ENCODE data around the gene VAV2. TPM values are rescaled to one million over a fixed set of nuclear protein-coding genes. Genes with fewer than 3 reads are reported as not detected.

Gene VAV2
- total RNA-seq, 2 experiments from 2014 or later, result 4.2 TPM

GRCh38 chr9:133787754-133788025 lies 204.4 kb downstream of the VAV2 start:
- Mint-ChIP-seq H3K27ac (no peak overlapping the region), H3K9me3 (no peaks in the 10 kb centered on the region), H3K4me3 (no peak overlapping the region), H3K4me1 (peaks cover 1% of the 10 kb centered on the region), H3K36me3 (no peaks in the 10 kb centered on the region), H3K27me3 (peaks cover 15% of the 10 kb centered on the region)
- peak; percentile 24 for DNase-seq

- H3K27ac Mint-ChIP-seq, result peak overlapping the region; percentile 29
- DNase-seq, result no peak
- no peak overlapping the region for H3K4me3 Mint-ChIP-seq
- H3K9me3 Mint-ChIP-seq, result no peaks in the 10 kb centered on the region
- peaks cover 1% of the 10 kb centered on the region for H3K4me1 Mint-ChIP-seq
- H3K36me3 Mint-ChIP-seq, result no peaks in the 10 kb centered on the region
- H3K27me3 Mint-ChIP-seq, result peaks cover 12% of the 10 kb centered on the region
Measured at GRCh38 chr9:133786907-133787753, 205.0 kb downstream of the VAV2 start.

DNA sequence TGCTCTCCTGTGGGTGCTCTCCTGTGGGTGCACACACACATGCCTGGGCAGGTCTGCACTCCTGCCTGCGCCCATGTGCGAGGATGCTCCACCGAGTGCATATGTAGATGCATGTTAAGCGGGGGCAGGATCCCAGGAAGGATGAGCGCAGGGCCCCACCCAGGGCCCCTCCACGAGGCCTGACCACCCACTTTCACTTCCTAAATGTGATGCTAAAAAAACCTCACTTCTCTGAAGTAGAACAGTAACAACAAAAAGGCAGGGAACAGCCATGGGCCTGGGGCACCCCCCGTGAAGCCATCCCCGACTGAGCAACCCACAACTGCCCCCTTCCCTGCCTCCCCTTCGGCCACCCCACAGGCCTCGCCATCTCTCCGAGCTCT lies 205.8 kb downstream of the VAV2 start:
- Mint-ChIP-seq H3K4me3 (no peak overlapping the region), H3K9me3 (no peaks in the 10 kb centered on the region), H3K27ac (no peak overlapping the region), H3K36me3 (no peaks in the 10 kb centered on the region), H3K4me1 (peaks cover 1% of the 10 kb centered on the region), H3K27me3 (peaks cover 12% of the 10 kb centered on the region)
- no peak for DNase-seq

DNA sequence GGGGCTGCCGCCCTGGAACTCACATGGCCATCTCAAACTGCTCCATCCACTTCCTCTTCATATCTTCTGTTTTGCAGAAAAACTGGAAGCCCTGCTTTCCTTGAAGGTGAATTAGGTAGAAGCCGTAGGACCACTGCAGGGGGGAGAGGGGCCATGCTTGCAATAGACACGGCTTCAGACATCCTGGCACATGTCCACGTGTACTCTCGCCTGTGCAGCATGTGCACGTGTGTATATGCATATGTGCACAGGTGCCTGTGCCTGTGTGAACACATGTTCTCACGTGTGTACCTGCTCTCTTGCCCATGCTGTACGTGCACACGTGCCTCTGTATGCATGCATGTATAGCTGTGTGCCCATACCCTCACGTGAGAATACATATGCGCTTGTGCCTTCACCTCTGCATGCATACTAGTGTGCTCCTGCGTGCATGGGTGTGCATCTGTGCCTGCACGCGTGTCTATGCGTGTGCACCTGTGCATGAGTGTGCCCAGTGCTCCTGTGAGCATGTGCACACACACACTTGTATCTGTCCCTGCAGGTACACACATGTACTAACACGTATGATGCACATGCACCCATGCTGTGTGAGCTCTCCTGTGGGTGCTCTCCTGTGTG lies 206.3 kb downstream of the VAV2 start:
- H3K27me3 Mint-ChIP-seq, result peaks cover 12% of the 10 kb centered on the region
- H3K36me3 Mint-ChIP-seq, result no peaks in the 10 kb centered on the region
- no peak overlapping the region for H3K27ac Mint-ChIP-seq
- H3K4me1 Mint-ChIP-seq, result peaks cover 1% of the 10 kb centered on the region
- no peak overlapping the region for H3K4me3 Mint-ChIP-seq
- no peak for DNase-seq
- H3K9me3 Mint-ChIP-seq, result no peaks in the 10 kb centered on the region

DNA sequence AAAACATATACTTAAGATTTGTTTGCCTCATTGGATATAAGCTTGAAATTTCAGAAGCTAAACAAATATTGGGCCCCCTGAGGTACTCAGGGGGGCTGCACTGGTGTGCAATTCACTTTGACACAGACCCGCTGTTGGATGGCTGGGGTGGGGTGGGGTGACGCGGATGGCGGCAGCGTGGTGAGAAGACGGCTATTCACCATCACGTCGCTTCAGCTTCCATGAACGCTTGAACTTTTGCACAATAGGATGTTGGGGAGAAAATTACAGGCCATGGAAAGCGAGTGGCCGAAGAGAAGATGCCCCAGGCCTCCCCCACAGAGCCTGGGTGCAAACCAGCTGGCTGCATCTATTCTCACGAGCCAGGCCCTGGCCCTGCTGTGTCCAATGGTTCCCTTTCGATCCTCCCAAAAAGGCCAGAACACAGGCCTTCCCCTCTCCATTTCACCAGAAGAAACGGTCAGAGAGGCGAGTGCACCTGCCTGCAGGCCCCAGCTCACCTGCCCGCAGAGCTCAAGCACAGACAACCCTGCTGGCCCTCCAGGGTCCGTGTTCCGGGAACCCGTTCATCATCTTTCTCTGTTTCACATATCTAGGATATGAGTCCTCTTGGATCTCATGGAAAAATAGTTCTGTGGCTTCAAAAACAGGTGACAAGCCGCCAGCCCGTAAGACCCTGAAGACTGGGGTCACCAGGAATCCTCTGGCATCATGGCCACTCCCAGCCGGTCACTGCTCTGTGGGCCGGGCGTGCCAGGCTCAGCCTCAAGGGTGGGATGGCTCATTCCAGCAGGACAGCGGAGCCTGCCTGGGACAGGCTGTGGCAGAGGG lies 207.2 kb downstream of the VAV2 start:
- H3K36me3 Mint-ChIP-seq, result no peaks in the 10 kb centered on the region
- no peak overlapping the region for H3K4me3 Mint-ChIP-seq
- H3K9me3 Mint-ChIP-seq, result no peaks in the 10 kb centered on the region
- peaks cover 1% of the 10 kb centered on the region for H3K4me1 Mint-ChIP-seq
- no peak overlapping the region for H3K27ac Mint-ChIP-seq
- peaks cover 8% of the 10 kb centered on the region for H3K27me3 Mint-ChIP-seq
- DNase-seq, result no peak

- H3K36me3 Mint-ChIP-seq, result no peaks in the 10 kb centered on the region
- no peaks in the 10 kb centered on the region for H3K9me3 Mint-ChIP-seq
- no peak overlapping the region for H3K27ac Mint-ChIP-seq
- no peak overlapping the region for H3K4me3 Mint-ChIP-seq
- H3K27me3 Mint-ChIP-seq, result no peaks in the 10 kb centered on the region
- H3K4me1 Mint-ChIP-seq, result no peaks in the 10 kb centered on the region
- DNase-seq, result no peak
Measured at GRCh38 chr9:133783331-133783731, 208.8 kb downstream of the VAV2 start.

DNA sequence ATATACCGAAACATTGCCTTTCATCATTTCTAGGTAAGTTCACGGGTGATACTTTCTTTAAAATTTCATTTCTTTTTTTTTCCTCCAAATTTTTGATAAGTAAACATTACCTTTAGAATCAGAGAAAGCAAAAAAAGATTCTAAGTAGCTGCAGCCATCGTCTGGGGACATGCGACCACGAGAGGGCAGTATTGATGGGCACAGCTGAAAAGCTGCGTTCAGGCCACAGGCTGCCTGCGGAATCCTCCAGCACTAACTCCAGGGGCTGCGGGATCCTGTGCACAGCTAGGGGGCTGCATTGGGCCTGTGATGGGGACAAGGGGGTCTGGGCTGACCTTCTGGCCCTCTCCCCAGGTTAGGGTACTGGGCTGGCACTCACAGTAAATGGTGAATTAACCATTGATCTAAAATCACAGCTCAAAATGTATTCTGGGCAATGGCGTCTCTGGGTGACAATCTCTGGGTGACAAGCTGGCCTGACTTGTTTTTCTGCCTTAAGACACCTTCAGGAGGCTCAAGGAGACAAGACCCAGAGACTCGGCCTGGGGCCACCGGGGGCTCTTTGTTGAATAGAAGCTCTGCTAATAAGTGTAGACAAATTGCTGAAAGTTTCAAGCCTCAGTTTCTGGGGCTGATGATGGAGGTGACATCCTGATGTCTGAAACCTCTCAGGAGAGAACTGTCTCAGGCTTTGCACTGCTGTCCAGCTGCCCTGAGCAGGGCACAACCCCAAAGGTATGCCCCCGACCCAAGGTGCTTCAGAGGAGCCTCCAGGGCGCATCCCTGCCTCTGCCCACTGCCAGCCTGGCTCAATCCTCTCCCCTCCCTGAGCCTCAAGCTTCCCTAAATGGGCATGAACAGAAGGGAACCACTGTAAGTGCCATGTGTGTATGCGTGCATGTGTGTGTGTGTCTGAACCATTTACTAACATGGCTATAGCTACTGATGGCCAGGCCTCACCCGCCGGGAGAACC lies 209.7 kb downstream of the VAV2 start:
- DNase-seq, result peak; percentile 63
- Mint-ChIP-seq H3K27ac (no peak overlapping the region), H3K4me1 (no peaks in the 10 kb centered on the region), H3K36me3 (no peaks in the 10 kb centered on the region), H3K4me3 (no peak overlapping the region), H3K9me3 (no peaks in the 10 kb centered on the region), H3K27me3 (no peaks in the 10 kb centered on the region)

DNA sequence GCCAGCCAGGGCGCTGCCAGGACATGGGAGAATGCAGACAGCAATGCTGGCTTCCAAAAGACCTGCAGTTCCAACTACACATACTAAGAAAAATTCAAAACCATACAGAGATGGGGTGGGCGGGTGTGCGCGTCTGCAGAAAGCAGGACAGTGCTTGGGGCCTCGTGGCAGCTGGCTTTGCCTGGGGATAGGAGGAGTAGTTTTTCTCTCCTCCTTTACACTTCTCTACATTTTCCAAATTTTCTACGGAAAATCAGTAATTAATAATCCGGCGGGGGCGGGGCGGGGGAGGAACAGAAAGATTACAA lies 210.3 kb downstream of the VAV2 start:
- no peak overlapping the region for H3K27ac Mint-ChIP-seq

DNA sequence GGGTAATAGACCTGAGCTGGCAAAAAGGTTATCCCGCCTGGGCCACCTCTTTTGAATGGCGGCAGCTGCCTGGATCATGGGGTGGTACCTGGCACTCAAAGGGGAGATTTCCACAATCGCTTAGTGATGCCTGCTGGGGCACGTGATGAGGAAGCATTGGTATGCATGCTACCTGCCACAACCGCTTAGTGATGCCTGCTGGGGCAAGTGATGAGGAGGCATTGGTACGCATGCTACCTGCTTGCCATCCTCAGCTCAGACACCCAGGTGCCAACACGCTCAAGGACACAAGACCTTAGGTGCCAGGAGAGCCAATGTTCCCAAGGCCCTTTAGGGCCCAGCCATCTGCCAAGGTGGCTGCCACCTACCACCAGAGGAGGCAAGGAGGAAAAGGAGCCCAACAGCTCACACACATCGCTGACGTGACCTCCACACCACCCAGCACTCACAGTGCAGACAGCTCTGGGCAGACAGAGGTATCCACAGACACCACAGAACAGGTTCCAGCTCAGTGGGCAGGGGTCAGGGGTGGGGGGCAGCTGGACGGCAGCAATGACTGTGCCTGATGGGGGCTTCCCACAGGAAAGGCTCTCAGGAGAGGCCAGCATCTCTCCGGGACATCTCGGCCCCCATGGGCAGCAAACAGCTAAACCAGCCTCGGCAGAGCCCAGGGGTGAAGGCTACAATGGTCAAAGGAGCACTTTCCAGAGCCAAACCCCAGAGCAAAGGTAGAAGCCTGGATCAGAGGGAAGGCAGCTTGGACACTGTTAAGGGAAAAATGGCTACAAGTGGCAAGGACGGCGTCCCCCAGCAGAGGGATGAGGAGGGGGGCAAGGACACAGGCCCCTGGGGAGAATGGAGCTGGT lies 210.9 kb downstream of the VAV2 start:
- no peaks in the 10 kb centered on the region for H3K4me1 Mint-ChIP-seq
- DNase-seq, result no peak
- H3K27me3 Mint-ChIP-seq, result no peaks in the 10 kb centered on the region
- no peaks in the 10 kb centered on the region for H3K36me3 Mint-ChIP-seq
- no peaks in the 10 kb centered on the region for H3K9me3 Mint-ChIP-seq
- no peak overlapping the region for H3K27ac Mint-ChIP-seq
- no peak overlapping the region for H3K4me3 Mint-ChIP-seq

More for the DNA sequence above, 210.3 kb downstream of the VAV2 start:
- Mint-ChIP-seq H3K9me3 (no peaks in the 10 kb centered on the region), H3K4me1 (no peaks in the 10 kb centered on the region), H3K36me3 (no peaks in the 10 kb centered on the region), H3K4me3 (no peak overlapping the region), H3K27me3 (no peaks in the 10 kb centered on the region)
- no peak for DNase-seq

- no peak for DNase-seq
- H3K36me3 Mint-ChIP-seq, result no peaks in the 10 kb centered on the region
- no peaks in the 10 kb centered on the region for H3K27me3 Mint-ChIP-seq
- H3K4me1 Mint-ChIP-seq, result no peaks in the 10 kb centered on the region
- H3K9me3 Mint-ChIP-seq, result no peaks in the 10 kb centered on the region
- H3K27ac Mint-ChIP-seq, result no peak overlapping the region
- H3K4me3 Mint-ChIP-seq, result no peak overlapping the region
Measured at GRCh38 chr9:133780404-133780945, 211.6 kb downstream of the VAV2 start.

DNA sequence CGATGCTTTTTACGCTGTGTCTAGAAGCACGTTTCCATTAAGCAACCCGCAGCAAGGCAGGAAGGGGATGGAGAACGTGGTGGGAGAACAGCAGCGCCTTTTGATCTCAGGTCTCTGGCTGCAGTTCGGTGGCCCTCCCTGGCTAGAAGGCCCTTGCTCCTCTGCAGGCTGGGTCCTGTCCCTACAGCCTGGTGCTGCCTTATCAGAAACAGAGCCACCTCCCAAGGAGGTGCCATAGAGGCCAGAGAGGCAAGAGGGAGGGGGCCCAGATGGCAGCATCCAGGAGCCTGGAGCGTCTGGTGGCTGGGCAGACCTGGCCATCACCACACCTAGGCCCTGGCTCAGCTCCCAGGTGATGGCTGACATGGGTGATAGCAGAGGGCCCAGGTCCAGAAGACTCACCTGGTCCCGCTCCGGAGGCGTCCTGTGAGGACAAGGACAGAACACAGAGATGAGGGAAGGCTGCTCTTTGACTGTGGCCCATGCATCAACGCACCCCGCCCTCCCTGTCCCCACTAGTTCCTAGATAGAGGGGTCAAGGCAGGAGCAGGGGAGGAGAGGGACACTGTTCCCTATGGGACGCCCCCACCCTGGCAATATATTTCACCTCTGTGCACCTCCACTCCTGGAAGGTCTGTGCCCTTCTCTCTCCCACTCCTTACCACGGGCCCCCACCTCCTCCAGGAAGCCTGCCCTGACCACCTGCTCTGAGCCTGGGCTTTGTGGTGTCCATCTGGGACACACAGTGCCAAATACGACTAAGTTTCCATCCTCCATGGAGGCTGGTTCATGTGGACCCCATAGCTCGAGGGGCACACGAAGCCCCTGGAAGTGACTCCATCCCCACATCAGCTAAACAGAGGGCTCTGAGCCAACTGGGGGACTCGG lies 212.4 kb downstream of the VAV2 start:
- no peak for DNase-seq
- Mint-ChIP-seq H3K36me3 (no peaks in the 10 kb centered on the region), H3K4me1 (no peaks in the 10 kb centered on the region), H3K4me3 (no peak overlapping the region), H3K9me3 (no peaks in the 10 kb centered on the region), H3K27me3 (no peaks in the 10 kb centered on the region), H3K27ac (peak overlapping the region; percentile 23)

DNA sequence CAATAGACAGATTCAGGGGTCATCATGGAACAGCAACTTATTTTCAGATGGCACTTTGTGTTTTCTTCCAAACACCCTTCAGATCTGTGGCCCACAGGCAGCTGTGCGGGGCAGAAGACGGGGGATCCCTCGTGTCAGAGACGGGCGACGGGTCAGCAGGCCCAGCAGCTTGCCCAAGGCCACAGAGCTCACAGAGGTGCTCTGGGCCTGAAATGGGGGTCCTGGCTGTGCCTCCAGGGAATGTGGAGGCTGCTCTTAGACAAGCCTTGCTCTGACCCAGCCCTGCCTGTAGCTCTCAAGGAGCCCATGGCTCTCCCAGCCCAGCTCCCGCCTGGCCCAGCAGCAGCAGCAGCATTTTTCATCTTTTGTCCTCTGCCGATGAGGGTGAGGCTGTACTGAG lies 213.0 kb downstream of the VAV2 start:
- H3K9me3 Mint-ChIP-seq, result no peaks in the 10 kb centered on the region
- H3K4me1 Mint-ChIP-seq, result no peaks in the 10 kb centered on the region
- no peaks in the 10 kb centered on the region for H3K36me3 Mint-ChIP-seq
- H3K4me3 Mint-ChIP-seq, result no peak overlapping the region
- H3K27ac Mint-ChIP-seq, result no peak overlapping the region
- DNase-seq, result no peak
- H3K27me3 Mint-ChIP-seq, result no peaks in the 10 kb centered on the region

GRCh38 chr9:133778336-133779013 lies 213.6 kb downstream of the VAV2 start:
- Mint-ChIP-seq H3K4me3 (no peak overlapping the region), H3K27me3 (no peaks in the 10 kb centered on the region), H3K27ac (no peak overlapping the region), H3K4me1 (no peaks in the 10 kb centered on the region), H3K9me3 (no peaks in the 10 kb centered on the region), H3K36me3 (no peaks in the 10 kb centered on the region)
- DNase-seq, result no peak

All from activated naive CD8-positive, alpha-beta T cell treated with anti-CD3 and anti-CD28 coated beads for 36 hours (primary cell).